ENCODE results near the gene DUSP28. TPM values are rescaled to one million over a fixed set of nuclear protein-coding genes. Genes with fewer than 3 reads are reported as not detected.

The DUSP28 gene
- total and polyA plus RNA-seq, 12 donors, result 4.9 to 22.2 (median 8.5) TPM

DNA sequence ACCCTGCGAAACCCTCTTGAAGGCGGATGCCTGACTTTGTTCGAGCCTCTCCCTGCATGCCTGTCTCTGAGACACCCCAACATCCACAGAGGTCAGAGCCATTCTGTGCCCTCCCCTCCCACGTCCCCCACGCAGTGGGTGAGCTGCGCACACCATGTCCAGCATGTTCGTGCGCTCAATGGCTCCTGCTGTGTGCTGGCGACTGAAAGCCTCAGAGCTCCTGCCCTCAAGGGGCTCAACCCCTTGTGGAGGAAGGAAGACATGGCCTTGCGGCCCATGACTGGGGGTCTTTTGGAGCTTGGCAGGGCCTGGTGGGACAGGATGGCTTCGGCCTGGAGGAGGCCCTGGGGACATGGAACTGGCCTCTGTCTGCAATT lies 48.1 kb upstream of the DUSP28 start:
- no peaks in the 10 kb centered on the region for H3K4me1 ChIP-seq (replicated peaks in 1 of 2)
- WGBS, 4 donors, result 87 to 96% (median 92%) methylated on average over 3 to 11 of the region's 11 CpGs
- no peak overlapping the region for H3K4me3 ChIP-seq
- no peaks in the 10 kb centered on the region for H3K27me3 ChIP-seq
- H3K36me3 ChIP-seq (replicated peaks in 1 of 2), result peaks cover 0 to 5% of the 10 kb centered on the region in 2 donors
- no peaks in the 10 kb centered on the region for H3K9me3 ChIP-seq (replicated peaks in 1 of 3)
- TF ChIP-seq, protein P1, sequence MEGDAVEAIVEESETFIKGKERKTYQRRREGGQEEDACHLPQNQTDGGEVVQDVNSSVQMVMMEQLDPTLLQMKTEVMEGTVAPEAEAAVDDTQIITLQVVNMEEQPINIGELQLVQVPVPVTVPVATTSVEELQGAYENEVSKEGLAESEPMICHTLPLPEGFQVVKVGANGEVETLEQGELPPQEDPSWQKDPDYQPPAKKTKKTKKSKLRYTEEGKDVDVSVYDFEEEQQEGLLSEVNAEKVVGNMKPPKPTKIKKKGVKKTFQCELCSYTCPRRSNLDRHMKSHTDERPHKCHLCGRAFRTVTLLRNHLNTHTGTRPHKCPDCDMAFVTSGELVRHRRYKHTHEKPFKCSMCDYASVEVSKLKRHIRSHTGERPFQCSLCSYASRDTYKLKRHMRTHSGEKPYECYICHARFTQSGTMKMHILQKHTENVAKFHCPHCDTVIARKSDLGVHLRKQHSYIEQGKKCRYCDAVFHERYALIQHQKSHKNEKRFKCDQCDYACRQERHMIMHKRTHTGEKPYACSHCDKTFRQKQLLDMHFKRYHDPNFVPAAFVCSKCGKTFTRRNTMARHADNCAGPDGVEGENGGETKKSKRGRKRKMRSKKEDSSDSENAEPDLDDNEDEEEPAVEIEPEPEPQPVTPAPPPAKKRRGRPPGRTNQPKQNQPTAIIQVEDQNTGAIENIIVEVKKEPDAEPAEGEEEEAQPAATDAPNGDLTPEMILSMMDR (IDR thresholded peaks at IDR 0.05), result no peak
- no peak for TF ChIP-seq POLR2A (IDR thresholded peaks at IDR 0.05)
- DNase-seq, result peak in 2 of 7 donors; percentile 16 to 31
- intact Hi-C loops (cut with DNase I), result loop anchor here (5.0 to 10.0 kb wide), 3 partner anchors 190 to 323 kb away; no protein-coding TSS in a partner anchor
- no peak overlapping the region for H3K27ac ChIP-seq

DNA sequence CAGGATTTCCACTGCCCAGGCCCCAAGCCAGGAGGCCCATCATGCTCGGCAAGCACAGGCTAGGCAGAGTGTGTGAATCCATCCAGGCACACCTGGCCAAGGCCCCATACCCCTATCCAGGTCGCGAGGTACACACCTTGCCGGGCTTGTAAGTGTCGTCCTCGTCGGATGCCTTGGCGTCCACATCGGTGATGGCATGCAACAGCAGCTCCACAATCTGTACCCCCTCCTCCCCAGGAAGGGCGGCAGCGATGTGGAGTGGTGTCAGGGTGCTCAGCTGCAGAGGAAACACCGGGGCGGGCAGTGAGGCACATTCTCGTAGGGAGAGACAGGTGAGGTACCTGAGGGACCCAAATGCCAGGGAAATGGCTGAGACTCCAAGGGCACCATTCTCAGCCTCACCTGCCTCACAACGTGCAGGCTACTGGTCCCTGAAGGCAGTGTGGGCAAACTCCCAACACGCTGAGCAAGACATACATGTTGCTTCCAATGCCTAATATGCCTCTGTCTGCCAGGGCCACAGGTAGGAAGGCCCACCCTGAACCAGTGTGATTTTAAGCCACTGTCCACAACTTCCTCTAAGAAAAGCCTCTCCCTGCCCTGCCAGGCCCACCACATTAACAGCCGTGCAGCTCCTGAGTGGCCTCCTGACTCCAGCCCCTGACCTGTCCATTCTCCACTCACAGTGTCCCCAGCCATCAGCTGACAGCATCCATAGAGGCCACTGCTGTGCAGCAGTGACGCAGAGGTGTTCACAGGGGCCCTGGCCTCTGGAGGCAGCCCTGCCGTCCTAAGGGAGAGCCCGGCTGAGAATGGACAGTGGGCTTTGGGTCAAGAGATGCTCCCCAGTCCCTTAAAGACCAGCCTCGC lies 47.3 kb upstream of the DUSP28 start:
- intact Hi-C loops (cut with DNase I), result loop anchor here (5.0 to 10.0 kb wide), 3 partner anchors 189 to 322 kb away; no protein-coding TSS in a partner anchor
- 94 to 98% (median 95%) methylated on average over 17 to 21 of the region's 21 CpGs for WGBS, 4 donors
- TF ChIP-seq, protein P1 (IDR thresholded peaks at IDR 0.05), result no peak
- TF ChIP-seq POLR2A (IDR thresholded peaks at IDR 0.05), result no peak
- H3K4me3 ChIP-seq, result no peak overlapping the region
- no peaks in the 10 kb centered on the region for H3K27me3 ChIP-seq
- no peaks in the 10 kb centered on the region for H3K9me3 ChIP-seq (replicated peaks in 1 of 3)
- H3K36me3 ChIP-seq (replicated peaks in 1 of 2), result peaks cover 0 to 5% of the 10 kb centered on the region in 2 donors
- H3K27ac ChIP-seq, result no peak overlapping the region
- no peaks in the 10 kb centered on the region for H3K4me1 ChIP-seq (replicated peaks in 1 of 2)
- DNase-seq, result peak in 2 of 7 donors; percentile 17 to 46

DNA sequence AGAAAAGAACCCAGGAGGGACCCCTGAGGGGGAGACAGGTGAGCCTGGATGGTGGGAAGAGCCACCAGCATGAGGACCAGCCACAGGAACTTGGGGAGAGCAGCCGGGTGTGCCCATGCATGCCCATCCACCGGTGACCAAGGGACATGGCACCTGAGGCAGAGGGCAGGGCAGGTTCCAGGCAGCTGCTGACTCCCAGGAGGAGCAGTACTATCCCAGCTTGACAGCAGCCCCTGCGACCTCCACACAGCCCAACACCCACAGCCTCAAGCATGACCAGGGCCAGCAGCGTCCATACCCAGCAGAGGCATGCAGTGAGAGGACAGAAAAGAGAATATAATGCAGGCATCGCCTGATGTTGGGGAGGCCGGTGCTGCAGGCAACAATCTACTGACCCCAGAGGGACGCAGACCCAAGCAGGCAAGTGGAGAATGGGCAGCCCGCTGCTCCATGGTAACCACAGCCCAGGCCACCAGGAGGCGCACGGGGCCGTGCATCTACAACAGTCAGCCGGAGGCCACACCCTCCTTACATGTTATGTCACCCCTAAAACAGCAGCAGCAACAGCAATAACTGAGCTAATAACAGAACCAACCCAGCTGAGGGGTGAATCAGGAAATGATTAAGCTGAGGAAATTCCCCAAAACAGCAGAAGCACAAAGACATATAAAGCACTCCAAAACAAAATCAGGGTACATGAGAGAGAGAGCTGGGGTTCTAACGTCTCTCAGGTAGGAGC lies 46.4 kb upstream of the DUSP28 start:
- Histone ChIP-seq H3K27ac (no peak overlapping the region), H3K36me3 (replicated peaks in 1 of 2) (peaks cover 0 to 5% of the 10 kb centered on the region in 2 donors), H3K4me1 (replicated peaks in 1 of 2) (no peaks in the 10 kb centered on the region), H3K4me3 (no peak overlapping the region), H3K27me3 (no peaks in the 10 kb centered on the region), H3K9me3 (replicated peaks in 1 of 3) (no peaks in the 10 kb centered on the region)
- DNase-seq, result peak; percentile 78 to 93 (median 85)
- intact Hi-C loops (cut with DNase I), result loop anchor here (5.0 to 10.0 kb wide), 3 partner anchors 189 to 321 kb away; no protein-coding TSS in a partner anchor
- WGBS, 4 donors, result 38 to 68% (median 41%) methylated on average over 6 to 13 of the region's 13 CpGs
- no peak for TF ChIP-seq POLR2A (IDR thresholded peaks at IDR 0.05)
- TF ChIP-seq, protein P1 (IDR thresholded peaks at IDR 0.05), result peak; percentile 70 to 92 (median 88)

DNA sequence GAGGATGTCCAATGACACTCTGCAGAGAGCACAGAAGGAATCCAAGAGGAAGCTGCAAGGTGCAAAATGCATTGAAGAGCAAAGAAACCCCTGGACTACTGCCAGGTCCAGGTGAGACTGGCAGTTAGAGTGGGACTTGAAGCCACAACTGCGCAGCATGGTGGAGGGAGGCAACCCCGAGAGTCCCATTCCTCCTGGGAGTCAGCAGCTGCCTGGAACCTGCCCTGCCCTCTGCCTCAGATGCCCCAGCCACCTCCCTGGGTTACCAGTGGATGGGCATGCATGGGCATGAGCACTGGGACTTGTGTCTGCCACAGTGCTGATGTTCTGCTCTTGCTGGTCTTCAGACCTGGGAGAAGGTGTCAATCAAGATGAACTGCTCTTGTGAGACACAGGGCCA lies 45.5 kb upstream of the DUSP28 start:
- TF ChIP-seq POLR2A (IDR thresholded peaks at IDR 0.05), result no peak
- TF ChIP-seq, protein P1 (IDR thresholded peaks at IDR 0.05), result no peak
- no peaks in the 10 kb centered on the region for H3K4me1 ChIP-seq (replicated peaks in 1 of 2)
- intact Hi-C loops (cut with DNase I), result loop anchor here (5.0 to 10.0 kb wide), 3 partner anchors 188 to 320 kb away; no protein-coding TSS in a partner anchor
- peak in 2 of 7 donors; percentile 18 to 41 for DNase-seq
- no peaks in the 10 kb centered on the region for H3K27me3 ChIP-seq
- no peak overlapping the region for H3K4me3 ChIP-seq
- H3K36me3 ChIP-seq (replicated peaks in 1 of 2), result peaks cover 0 to 5% of the 10 kb centered on the region in 2 donors
- no peak overlapping the region for H3K27ac ChIP-seq
- 90 to 100% (median 94%) methylated on average over 2 of the region's 2 CpGs for WGBS, 4 donors
- H3K9me3 ChIP-seq (replicated peaks in 1 of 3), result no peaks in the 10 kb centered on the region
